GM18511 (cell line): ENCODE data around the gene ERI3.

Experiments
- ATAC-seq: cut with Tn5 transposase; IDR thresholded peaks from one replicate; pipeline ENCODE4 v1.9.1; 2021; ENCODE audit warnings: mild to moderate bottlenecking, moderate library complexity; ENCODE audit not compliant: unreplicated experiment

The ERI3 gene

DNA sequence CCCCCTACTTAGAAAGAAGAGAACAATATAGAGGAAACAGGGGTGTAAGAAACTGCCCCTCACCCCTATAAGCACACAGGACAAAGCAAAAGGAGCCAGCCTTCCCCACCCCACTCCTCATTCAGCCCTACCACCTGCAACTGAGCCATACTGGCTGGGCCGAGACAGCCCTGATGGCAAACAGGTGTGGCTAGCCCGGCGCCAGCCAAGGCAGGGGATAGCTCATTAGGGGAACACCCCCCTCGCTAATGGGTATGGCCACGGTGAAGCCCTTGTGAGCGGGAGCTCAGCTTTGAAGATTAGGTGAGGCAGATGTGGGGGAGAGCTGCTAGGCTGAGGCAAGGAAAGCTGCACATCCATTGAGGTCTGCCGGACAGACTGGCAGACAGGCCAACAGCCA, 65.5 kb downstream of the ERI3 start:
- no peak for ATAC-seq

- no peak for ATAC-seq
Measured at GRCh38 chr1:44288883-44289282, 66.2 kb downstream of the ERI3 start.

DNA sequence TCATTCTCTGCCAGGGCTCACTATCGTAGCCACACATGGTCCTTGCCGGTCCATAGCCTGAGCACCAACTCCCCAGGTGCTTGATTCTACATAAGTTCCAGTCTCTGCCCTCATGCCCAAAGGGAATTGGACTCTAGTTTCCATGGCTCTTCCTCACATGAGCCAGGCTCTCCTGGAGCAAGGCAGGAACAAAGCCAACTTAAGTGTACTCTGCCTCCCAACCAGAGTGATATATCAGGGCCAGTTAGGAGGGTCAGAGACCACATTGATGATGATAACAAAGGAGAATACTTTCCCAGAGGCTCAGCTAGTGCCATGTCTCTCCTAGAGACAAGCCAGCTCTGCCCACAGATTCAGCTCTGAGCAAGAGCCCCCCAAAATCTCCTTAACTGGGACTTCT, 70.9 kb downstream of the ERI3 start:
- no peak for ATAC-seq

- no peak for ATAC-seq
Measured at GRCh38 chr1:44283524-44284173, 71.4 kb downstream of the ERI3 start.

GRCh38 chr1:44282704-44283426, 72.2 kb downstream of the ERI3 start:
- no peak for ATAC-seq

DNA sequence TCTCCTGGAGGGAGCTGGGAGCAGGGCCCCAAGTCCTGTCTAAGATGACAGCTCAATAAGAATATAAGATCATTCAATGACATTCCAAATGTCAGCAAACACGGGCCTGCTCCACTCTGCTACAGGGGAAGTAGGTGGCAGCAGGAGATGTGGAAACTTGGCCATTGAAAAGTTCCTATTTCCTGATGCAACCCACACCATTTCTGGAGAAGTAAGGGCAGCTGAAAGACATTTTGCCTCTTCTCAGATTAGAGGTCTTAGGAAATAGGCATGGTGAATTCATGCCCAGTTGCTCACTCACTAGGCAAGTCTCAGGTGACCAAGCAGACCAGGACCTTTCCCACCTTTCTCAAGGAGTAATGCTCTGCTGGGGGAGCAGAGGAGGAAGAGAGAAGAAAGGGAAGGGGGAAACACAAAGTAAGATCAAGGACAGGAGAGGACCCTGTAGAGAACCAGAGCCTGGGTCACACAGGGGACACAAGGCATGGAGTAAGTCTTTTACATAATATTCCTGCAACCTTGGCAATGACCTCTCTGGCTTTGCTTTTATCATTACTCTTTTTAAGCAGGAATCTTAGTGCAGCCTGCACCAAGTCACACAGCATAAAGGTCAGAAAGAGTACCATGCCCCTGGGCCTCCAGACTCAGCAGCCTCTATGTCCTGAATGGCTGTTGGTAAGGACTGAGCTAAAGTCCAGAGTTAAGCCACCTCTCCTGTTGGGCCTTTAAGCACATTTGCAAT, 72.9 kb downstream of the ERI3 start:
- no peak for ATAC-seq

DNA sequence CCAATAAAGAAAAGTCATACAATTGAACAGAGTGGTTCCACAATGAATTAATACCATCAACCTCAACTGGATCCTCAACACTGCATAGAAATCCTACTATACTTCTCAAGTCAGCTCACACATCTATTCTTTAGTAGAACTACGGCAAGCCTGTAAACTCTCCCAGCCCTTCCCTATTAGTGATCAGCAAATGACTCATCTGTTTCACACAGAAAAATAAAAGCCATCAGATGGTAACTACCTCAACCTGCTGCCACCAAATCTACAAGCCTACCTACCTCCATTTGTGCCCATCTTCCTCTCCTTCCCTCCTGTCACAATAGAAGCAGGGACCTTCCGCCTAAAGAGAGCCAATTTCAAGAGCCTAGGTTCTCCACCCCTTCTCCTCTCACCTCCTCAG, 78.2 kb downstream of the ERI3 start:
- ATAC-seq = no peak

- ATAC-seq = no peak
Measured at GRCh38 chr1:44275991-44276405, 79.1 kb downstream of the ERI3 start.

DNA sequence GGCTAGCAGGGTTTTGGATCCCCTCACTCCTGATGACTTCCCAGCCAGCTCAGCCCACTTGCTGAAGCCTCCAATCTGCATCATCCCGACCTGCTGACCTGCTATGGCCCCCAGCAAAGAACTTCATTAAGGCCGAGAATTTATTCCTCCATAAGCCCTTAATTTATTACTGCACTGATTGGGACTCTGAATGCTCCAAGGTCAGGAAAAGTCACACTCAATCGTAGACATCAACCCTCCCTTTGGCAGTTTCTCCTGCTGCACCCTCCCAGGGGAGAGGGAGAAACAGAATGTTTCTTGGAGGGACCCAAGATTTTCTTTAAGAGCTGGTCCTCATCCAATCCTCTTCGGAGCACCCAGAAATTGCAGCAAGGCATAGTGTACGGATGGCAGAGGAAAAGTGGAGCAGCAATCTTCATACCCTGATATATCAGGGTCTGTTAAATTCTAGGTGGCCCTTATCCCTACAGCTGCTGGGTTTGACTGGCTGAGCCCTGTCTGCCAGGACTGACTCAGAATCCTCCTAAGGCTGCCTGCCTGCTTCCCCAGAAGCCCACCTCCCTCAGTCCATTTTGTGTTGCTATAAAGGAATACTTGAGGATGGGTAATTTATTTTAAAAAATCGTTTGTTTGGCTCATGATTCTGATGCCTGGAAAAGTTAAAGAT, 79.6 kb downstream of the ERI3 start:
- no peak for ATAC-seq

- no peak for ATAC-seq
Measured at GRCh38 chr1:44273560-44274350, 81.3 kb downstream of the ERI3 start.

GRCh38 chr1:44272992-44273391, 82.1 kb downstream of the ERI3 start:
- ATAC-seq = no peak

GRCh38 chr1:44271646-44272045, 83.4 kb downstream of the ERI3 start:
- no peak for ATAC-seq

DNA sequence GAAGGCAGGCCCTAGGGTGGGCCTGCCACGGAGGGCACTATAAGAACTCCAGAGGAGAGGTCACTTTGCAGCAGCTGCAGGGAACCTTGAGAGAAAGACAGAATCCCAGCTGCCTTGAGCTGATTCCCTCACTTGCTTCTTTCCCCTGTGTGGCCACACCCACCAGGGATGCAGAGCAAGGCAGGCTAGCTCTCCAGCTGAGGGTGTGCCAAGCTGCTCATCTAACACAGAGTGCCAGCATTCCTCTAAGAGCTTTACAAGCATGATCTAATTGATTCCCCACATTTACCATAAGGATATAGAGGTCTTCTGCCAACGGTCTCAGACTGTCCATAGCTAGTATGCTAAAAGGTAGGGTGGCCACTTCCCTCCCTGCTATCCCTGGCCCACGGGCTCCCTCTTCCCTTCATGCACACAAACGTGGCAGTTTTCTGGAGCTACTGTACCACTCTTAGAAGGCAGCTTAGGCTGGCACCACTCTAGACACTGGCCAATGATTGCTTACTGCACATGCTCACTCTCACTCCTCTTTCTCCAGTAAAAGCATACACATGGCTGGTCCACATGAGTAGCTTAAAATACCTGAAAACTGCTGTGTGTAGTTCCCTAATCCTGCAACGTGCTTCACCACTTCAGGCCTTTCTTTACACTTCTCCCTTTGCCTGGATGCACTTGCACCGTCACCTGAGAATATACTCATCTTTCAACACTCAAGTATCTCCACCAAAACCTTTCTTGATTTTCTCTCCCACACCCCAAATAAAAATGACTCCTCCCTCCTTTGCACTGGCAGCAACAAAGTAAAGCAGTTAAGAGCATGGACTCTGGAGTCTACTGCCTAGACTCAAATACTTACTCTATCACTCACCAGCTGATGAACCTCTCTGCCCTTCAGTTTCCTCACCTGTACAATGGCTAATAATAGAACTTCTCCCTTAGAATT, 84.1 kb downstream of the ERI3 start:
- no peak for ATAC-seq

DNA sequence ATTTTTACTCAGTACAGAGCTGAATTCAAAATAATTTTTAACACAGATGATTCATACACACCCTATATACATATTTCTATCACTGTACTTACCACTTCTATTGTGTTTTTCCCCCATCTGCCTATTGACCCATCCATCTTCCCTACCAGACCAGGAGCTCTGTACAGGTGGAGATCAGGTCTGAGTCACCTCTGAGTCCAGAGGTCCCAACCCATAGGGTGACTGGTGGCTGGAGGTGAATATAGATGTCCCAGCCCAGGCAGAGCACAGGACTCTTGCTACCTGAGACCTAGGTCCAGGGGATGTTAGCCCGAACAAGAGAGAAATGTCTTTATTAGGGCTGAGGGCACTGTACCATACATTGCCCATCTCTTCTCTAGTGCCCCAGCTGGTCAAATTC, 87.0 kb downstream of the ERI3 start:
- ATAC-seq = no peak

DNA sequence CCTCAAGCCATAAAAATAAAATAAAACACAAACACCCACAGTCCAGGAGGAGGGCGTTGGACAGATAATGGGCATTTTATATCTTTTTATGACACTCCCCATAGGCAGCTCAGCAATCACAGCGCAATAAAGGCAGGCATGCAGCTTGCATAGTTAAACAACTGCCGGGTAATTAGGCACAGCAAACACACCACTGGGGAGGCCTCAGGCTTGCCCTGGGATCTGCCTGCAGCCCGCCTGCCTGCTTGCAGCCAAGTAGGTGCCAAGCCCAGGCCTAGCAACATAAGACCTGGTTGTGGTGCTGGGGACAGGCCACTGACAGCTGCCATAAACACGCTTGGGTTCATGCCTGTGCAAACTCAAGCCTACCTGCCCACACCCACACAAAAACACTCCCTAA, 87.6 kb downstream of the ERI3 start:
- ATAC-seq = no peak

GRCh38 chr1:44266400-44267344, 88.4 kb downstream of the ERI3 start:
- ATAC-seq = no peak

- ATAC-seq = no peak
Measured at GRCh38 chr1:44265656-44266358, 89.2 kb downstream of the ERI3 start.

DNA sequence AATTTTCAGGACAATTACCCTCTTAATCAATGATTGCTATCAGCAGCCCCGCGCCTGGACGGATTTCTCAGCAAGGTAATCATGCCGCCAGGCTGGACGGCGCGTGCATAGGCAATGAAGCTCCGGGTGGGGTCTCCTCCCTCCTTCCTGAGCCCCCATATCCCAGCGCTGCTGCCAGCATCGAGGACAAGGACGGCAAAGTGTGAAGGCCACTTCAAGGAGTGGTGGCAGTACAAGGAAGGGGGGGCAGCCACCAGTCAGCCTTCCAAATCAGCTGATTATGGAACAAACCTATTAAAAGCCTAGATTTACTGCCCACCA, 90.6 kb downstream of the ERI3 start:
- ATAC-seq = no peak
